Tibial nerve (tissue), 4 donors: ENCODE data around the gene RGS7.

Experiments
- CTCF ChIP-seq, 5 experiments: fragments of 200-600 bp in 3 of 5; fragments of 450-650 bp in 2 of 5; sonication (generic) in 3 of 5; IDR thresholded peaks; one replicate each; pipeline ENCODE4 v1.5.1; 2016 to 2019; ENCODE audit warnings: antibody characterized with exemption in 5 of 5, mild to moderate bottlenecking in 3 of 5, moderate library complexity in 2 of 5
- EP300 ChIP-seq, 2 donors: sonication (generic); formaldehyde crosslinking; IDR thresholded peaks; one replicate each; pipeline ENCODE4 v1.6.1; 2017; ENCODE audit warnings: antibody characterized with exemption in 2 of 2, mild to moderate bottlenecking in 1 of 2

GRCh38 chr1:241387216-241387615, 30.2 kb upstream of the RGS7 start:
- TF ChIP-seq CTCF (IDR thresholded peaks at IDR 0.05) (no peak), EP300 (IDR thresholded peaks at IDR 0.05) (no peak)
